Fibroblast of lung (primary cell): ENCODE results near the gene PDP2.

ENCODE experiments used
- EZH2 ChIP-seq: IDR thresholded peaks from 2 replicates; pipeline ENCODE4 v1.5.1; 2012; ENCODE audit warnings: low read length, control low read depth, mild to moderate bottlenecking; ENCODE audit errors: missing control alignments
- TF ChIP-seq, protein P1 (sequence below), 2 donors: IDR thresholded peaks in 1 of 2; conservative IDR thresholded peaks in 1 of 2; 1 replicate in 1 of 2; 2 replicates in 1 of 2; pipeline ENCODE4 v1.5.1; 2011 to 2012; ENCODE audit warnings: low read length in 2 of 2, control low read depth in 1 of 2, inconsistent platforms in 1 of 2, low read depth in 1 of 2, mild to moderate bottlenecking in 1 of 2

DNA sequence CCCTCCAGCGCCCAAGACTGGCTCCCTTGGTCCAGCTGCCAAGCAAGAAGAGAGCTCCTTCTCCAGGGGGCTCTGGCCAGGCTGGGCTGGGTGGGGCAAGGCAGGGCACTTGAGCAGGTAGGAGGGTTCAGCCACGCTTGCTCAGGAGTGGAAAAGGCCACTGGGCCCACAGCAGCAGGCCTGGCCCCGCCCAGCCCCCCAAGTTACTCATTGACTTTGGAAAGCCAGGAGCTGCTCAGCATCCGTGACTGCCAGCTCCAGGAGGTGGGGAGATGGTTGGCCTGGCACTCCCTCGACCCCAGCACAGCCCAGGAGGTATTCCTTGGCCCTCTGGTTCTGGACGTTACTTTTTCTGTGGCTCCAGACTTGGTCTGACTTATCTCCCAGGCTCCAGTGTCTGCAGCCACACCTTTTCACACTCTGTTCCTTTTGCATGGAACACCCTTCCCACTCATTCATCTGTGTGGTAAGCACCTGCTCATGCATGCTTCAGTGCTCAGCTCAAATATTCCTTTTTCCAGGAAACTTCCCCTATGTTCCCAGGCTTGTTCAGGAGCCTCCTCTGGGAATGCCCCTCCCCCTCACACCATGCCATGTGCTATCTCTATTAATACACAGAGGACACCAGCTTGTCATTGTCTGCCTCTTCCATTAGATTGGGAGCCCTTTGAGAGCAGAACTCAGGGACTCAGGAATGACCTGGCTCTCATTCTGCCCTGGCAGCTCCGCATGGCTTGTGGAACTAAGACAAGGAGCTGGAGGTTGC lies 38.7 kb downstream of the PDP2 start, which contains the start of gene CDH16:
- TF ChIP-seq, protein P1, sequence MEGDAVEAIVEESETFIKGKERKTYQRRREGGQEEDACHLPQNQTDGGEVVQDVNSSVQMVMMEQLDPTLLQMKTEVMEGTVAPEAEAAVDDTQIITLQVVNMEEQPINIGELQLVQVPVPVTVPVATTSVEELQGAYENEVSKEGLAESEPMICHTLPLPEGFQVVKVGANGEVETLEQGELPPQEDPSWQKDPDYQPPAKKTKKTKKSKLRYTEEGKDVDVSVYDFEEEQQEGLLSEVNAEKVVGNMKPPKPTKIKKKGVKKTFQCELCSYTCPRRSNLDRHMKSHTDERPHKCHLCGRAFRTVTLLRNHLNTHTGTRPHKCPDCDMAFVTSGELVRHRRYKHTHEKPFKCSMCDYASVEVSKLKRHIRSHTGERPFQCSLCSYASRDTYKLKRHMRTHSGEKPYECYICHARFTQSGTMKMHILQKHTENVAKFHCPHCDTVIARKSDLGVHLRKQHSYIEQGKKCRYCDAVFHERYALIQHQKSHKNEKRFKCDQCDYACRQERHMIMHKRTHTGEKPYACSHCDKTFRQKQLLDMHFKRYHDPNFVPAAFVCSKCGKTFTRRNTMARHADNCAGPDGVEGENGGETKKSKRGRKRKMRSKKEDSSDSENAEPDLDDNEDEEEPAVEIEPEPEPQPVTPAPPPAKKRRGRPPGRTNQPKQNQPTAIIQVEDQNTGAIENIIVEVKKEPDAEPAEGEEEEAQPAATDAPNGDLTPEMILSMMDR (conservative IDR thresholded peaks at IDR 0.05 in 1 of 2, IDR thresholded peaks at IDR 0.05 in 1 of 2; ENCODE audit: low read depth in 1 of 2, low read length in 2 of 2) = no peak
- TF ChIP-seq EZH2 = no peak
